Measurements from ENCODE around the gene USP11. TPM values are rescaled to one million over a fixed set of nuclear protein-coding genes. Genes with fewer than 3 reads are reported as not detected.

USP11 gene
- total RNA-seq, 4 donors from 2014 or later: 23.3 to 44.1 (median 38.2) TPM

- intact Hi-C loops (cut with DNase I): no loop called here
- no peak overlapping the region for H3K4me3 ChIP-seq
- TF ChIP-seq CTCF (IDR thresholded peaks at IDR 0.05) (no peak), POLR2A (IDR thresholded peaks at IDR 0.05; ENCODE audit: low read depth) (no peak), EP300 (IDR thresholded peaks at IDR 0.05) (no peak), POLR2AphosphoS5 (IDR thresholded peaks at IDR 0.05) (no peak)
- H3K27me3 ChIP-seq: no peaks in the 10 kb centered on the region
- no peak overlapping the region for H3K27ac ChIP-seq (replicated peaks in 1 of 4)
- no peak for DNase-seq (ENCODE audit: extremely low spot score)
- peaks cover 26 to 39% (median 38%) of the 10 kb centered on the region in 4 donors for H3K36me3 ChIP-seq
- WGBS: 80% methylated on average over 4 of the region's 4 CpGs
- no peaks in the 10 kb centered on the region for H3K9me3 ChIP-seq
- H3K4me1 ChIP-seq: peaks cover 19 to 38% (median 26%) of the 10 kb centered on the region in 4 donors
Measured at GRCh38 chrX:47221756-47222155, 11.1 kb upstream of the USP11 start.

- Histone ChIP-seq H3K9me3 (no peaks in the 10 kb centered on the region), H3K4me1 (peaks cover 13 to 30% (median 19%) of the 10 kb centered on the region in 4 donors), H3K27ac (replicated peaks in 1 of 4) (no peak overlapping the region), H3K4me3 (no peak overlapping the region), H3K27me3 (no peaks in the 10 kb centered on the region), H3K36me3 (peaks cover 33 to 50% (median 47%) of the 10 kb centered on the region in 4 donors)
- intact Hi-C loops (cut with DNase I): no loop called here
- 91% methylated on average over 4 of the region's 10 CpGs for WGBS
- DNase-seq (ENCODE audit: extremely low spot score): no peak
- no peak for TF ChIP-seq POLR2AphosphoS5 (IDR thresholded peaks at IDR 0.05)
- TF ChIP-seq EP300 (IDR thresholded peaks at IDR 0.05): no peak
- no peak for TF ChIP-seq CTCF (IDR thresholded peaks at IDR 0.05)
- TF ChIP-seq POLR2A (IDR thresholded peaks at IDR 0.05; ENCODE audit: low read depth): no peak
Measured at GRCh38 chrX:47222751-47223350, 10.0 kb upstream of the USP11 start.

- peaks cover 36 to 57% (median 53%) of the 10 kb centered on the region in 4 donors for H3K36me3 ChIP-seq
- no peak for DNase-seq (ENCODE audit: extremely low spot score)
- intact Hi-C loops (cut with DNase I): no loop called here
- H3K27ac ChIP-seq (replicated peaks in 1 of 4): no peak overlapping the region
- peaks cover 13 to 30% (median 19%) of the 10 kb centered on the region in 4 donors for H3K4me1 ChIP-seq
- 90% methylated on average over 13 of the region's 13 CpGs for WGBS
- no peaks in the 10 kb centered on the region for H3K27me3 ChIP-seq
- H3K9me3 ChIP-seq: no peaks in the 10 kb centered on the region
- no peak overlapping the region for H3K4me3 ChIP-seq
- no peak for TF ChIP-seq EP300 (IDR thresholded peaks at IDR 0.05)
- no peak for TF ChIP-seq CTCF (IDR thresholded peaks at IDR 0.05)
- TF ChIP-seq POLR2A (IDR thresholded peaks at IDR 0.05; ENCODE audit: low read depth): no peak
- no peak for TF ChIP-seq POLR2AphosphoS5 (IDR thresholded peaks at IDR 0.05)
Measured at GRCh38 chrX:47223476-47224250, 9.1 kb upstream of the USP11 start.

GRCh38 chrX:47224266-47224895 lies 8.4 kb upstream of the USP11 start:
- intact Hi-C loops (cut with DNase I): no loop called here
- WGBS: 92% methylated on average over 11 of the region's 17 CpGs
- no peak for TF ChIP-seq CTCF (IDR thresholded peaks at IDR 0.05)
- TF ChIP-seq EP300 (IDR thresholded peaks at IDR 0.05): no peak
- TF ChIP-seq POLR2AphosphoS5 (IDR thresholded peaks at IDR 0.05): no peak
- TF ChIP-seq POLR2A (IDR thresholded peaks at IDR 0.05; ENCODE audit: low read depth): no peak
- H3K27ac ChIP-seq (replicated peaks in 1 of 4): no peak overlapping the region
- no peak overlapping the region for H3K4me3 ChIP-seq
- no peak for DNase-seq (ENCODE audit: extremely low spot score)
- no peaks in the 10 kb centered on the region for H3K9me3 ChIP-seq
- H3K4me1 ChIP-seq: peaks cover 10 to 24% (median 19%) of the 10 kb centered on the region in 4 donors
- H3K36me3 ChIP-seq: peaks cover 38 to 64% (median 60%) of the 10 kb centered on the region in 4 donors
- H3K27me3 ChIP-seq: no peaks in the 10 kb centered on the region
